PC-3 (cell line): ENCODE measurements around the gene UHRF1. TPM values are rescaled to one million over a fixed set of nuclear protein-coding genes. Genes with fewer than 3 reads are reported as not detected.
"Not testable (repeated sequence)": the region's sequence is repeated elsewhere in the genome, so short reads cannot be mapped to it uniquely, and the experiment has no call there.

Source experiments
- ATAC-seq: fragments of 200-7000 bp; cut with Tn5 transposase; 2 replicates; pipeline ENCODE4 v1.9.1; 2020; ENCODE audit warnings: mild to moderate bottlenecking, moderate library complexity
- BruUV-seq: library from RNA; stranded (reverse); fragments of 400-500 nt; replicated peaks from 2 replicates; lab custom pipeline; 2021; lab: Mats Ljungman, UMichigan
- CTCF ChIA-PET: fragments of 300-600 bp; sonication (Branson Sonifier 250); formaldehyde crosslinking; loops from one replicate; lab custom pipeline; 2022; ENCODE audit warnings: antibody characterized with exemption; lab: Charles Lee
- POLR2A ChIA-PET: fragments of 300-600 bp; sonication (Branson Sonifier 250); formaldehyde crosslinking; loops from one replicate; lab custom pipeline; 2022; ENCODE audit warnings: antibody characterized with exemption; ENCODE audit not compliant: unreplicated experiment; lab: Charles Lee
- DNase-seq: peaks from one replicate; pipeline ENCODE4 v3.0.0-alpha.2; 2015
- H2AFZ ChIP-seq: fragments of 300-600 bp; sonication (generic); 2 replicates; pipeline ENCODE4 v1.6.0; 2016; ENCODE audit warnings: antibody characterized with exemption, low read length
- H3F3A ChIP-seq: fragments of 300-600 bp; sonication (generic); one replicate; pipeline ENCODE4 v1.6.0; 2017; ENCODE audit warnings: antibody characterized with exemption, low read length, control low read depth, mild to moderate bottlenecking; ENCODE audit not compliant: unreplicated experiment
- H3K27ac ChIP-seq: fragments of 300-600 bp; sonication (generic); 2 replicates; pipeline ENCODE4 v1.5.1; 2016; ENCODE audit warnings: mild to moderate bottlenecking, low read length
- H3K27me3 ChIP-seq: fragments of 300-600 bp; sonication (generic); 2 replicates; pipeline ENCODE4 v1.6.1; 2016; ENCODE audit warnings: low read length, mixed read lengths
- H3K36me3 ChIP-seq: fragments of 300-600 bp; sonication (generic); 2 replicates; pipeline ENCODE4 v1.6.1; 2016; ENCODE audit warnings: low read depth, mixed run types, low read length, mixed read lengths
- H3K4me1 ChIP-seq: fragments of 300-600 bp; sonication (generic); 2 replicates; pipeline ENCODE4 v1.5.1; 2016; ENCODE audit warnings: low read length; ENCODE audit not compliant: insufficient read depth
- H3K4me2 ChIP-seq: fragments of 300-600 bp; sonication (generic); 2 replicates; pipeline ENCODE4 v1.6.0; 2016; ENCODE audit warnings: low read length
- H3K4me3 ChIP-seq: fragments of 300-600 bp; sonication (generic); 2 replicates; pipeline ENCODE4 v1.5.1; 2016; ENCODE audit warnings: mild to moderate bottlenecking, low read length, mixed read lengths
- H3K79me2 ChIP-seq: fragments of 300-600 bp; sonication (generic); 2 replicates; pipeline ENCODE4 v1.6.1; 2017; ENCODE audit warnings: low read length, mixed read lengths
- H3K9ac ChIP-seq: fragments of 300-600 bp; sonication (generic); 2 replicates; pipeline ENCODE4 v1.6.0; 2016; ENCODE audit warnings: mild to moderate bottlenecking, low read length
- H3K9me2 ChIP-seq: fragments of 300-600 bp; sonication (generic); replicated peaks from 2 replicates; pipeline ENCODE4 v1.6.1; 2016; ENCODE audit warnings: mixed run types, low read length, mixed read lengths
- H3K9me3 ChIP-seq: fragments of 300-600 bp; sonication (generic); 2 replicates; pipeline ENCODE4 v1.6.1; 2016; ENCODE audit warnings: low read length, mixed read lengths
- H4K20me1 ChIP-seq: fragments of 300-600 bp; sonication (generic); 2 replicates; pipeline ENCODE4 v1.6.1; 2016; ENCODE audit warnings: low read length, mixed read lengths
- EZH2 ChIP-seq: fragments of 300-600 bp; sonication (generic); IDR thresholded peaks from one replicate; pipeline ENCODE4 v1.6.1; 2017; ENCODE audit warnings: antibody characterized with exemption, mild to moderate bottlenecking, low read length; ENCODE audit not compliant: unreplicated experiment
- EZH2phosphoT487 ChIP-seq: fragments of 300-600 bp; sonication (generic); IDR thresholded peaks from 2 replicates; pipeline ENCODE4 v1.6.1; 2018; ENCODE audit warnings: mild to moderate bottlenecking, antibody characterized with exemption, low read length, borderline replicate concordance
- intact Hi-C: fragments of 100-400 bp; cut with micrococcal nuclease; formaldehyde crosslinking; loops from 2 replicates; pipeline ENCODE4 v1.9.0; 2023
- total RNA-seq: library from RNA; depleted of rRNA; stranded (reverse); fragments of >200 nt; gene quantifications from 2 replicates; pipeline ENCODE4 v1.2.3, GENCODE V29; 2014
- TF ChIP-seq, protein P1 (sequence below): fragments of 300-600 bp; sonication (generic); conservative IDR thresholded peaks from 2 replicates; pipeline ENCODE4 v1.5.1; 2017; ENCODE audit warnings: antibody characterized with exemption, low read depth, mild to moderate bottlenecking, low read length

UHRF1 gene
- total RNA-seq, 1 experiment from 2014 or later = 163 TPM

- Histone ChIP-seq H3K4me1 (peaks cover 12% of the 10 kb centered on the region), H3K4me2 (no peak overlapping the region), H3F3A (no peaks in the 10 kb centered on the region), H3K27ac (no peak overlapping the region), H3K9me2 (no peaks in the 10 kb centered on the region), H3K4me3 (no peak overlapping the region), H3K9ac (no peak overlapping the region), H3K79me2 (no peaks in the 10 kb centered on the region), H3K36me3 (no peaks in the 10 kb centered on the region), H3K9me3 (no peaks in the 10 kb centered on the region), H4K20me1 (no peaks in the 10 kb centered on the region), H2AFZ (no peak overlapping the region), H3K27me3 (no peaks in the 10 kb centered on the region)
- ATAC-seq = no peak
- DNase-seq = no peak
- CTCF ChIA-PET = no interaction called here
- no TSS peak for BruUV-seq
- TF ChIP-seq, protein P1, sequence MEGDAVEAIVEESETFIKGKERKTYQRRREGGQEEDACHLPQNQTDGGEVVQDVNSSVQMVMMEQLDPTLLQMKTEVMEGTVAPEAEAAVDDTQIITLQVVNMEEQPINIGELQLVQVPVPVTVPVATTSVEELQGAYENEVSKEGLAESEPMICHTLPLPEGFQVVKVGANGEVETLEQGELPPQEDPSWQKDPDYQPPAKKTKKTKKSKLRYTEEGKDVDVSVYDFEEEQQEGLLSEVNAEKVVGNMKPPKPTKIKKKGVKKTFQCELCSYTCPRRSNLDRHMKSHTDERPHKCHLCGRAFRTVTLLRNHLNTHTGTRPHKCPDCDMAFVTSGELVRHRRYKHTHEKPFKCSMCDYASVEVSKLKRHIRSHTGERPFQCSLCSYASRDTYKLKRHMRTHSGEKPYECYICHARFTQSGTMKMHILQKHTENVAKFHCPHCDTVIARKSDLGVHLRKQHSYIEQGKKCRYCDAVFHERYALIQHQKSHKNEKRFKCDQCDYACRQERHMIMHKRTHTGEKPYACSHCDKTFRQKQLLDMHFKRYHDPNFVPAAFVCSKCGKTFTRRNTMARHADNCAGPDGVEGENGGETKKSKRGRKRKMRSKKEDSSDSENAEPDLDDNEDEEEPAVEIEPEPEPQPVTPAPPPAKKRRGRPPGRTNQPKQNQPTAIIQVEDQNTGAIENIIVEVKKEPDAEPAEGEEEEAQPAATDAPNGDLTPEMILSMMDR = no peak
- TF ChIP-seq EZH2 (no peak), EZH2phosphoT487 (no peak)
- intact Hi-C loops = no loop called here
- POLR2A ChIA-PET = no interaction called here
These were observed 18.2 kb upstream of the UHRF1 start for GRCh38 chr19:4891066-4891465.

DNA sequence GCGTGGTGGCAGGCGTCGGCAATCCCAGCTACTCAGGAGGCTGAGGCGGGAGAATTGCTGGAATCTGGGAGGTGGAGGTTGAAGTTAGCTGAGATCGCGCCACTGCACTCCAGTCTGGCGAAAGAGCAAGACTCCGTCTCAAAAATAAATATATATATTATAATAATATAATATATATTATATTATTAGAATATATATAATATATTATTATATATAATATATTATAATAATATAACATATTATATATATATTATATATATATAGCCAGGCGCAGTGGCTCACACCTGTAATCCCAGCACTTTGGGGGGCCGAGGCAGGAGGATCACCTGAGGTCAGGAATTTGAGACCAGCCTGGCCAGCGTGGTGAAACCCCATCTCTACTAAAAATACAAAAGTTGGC lies 16.3 kb upstream of the UHRF1 start:
- intact Hi-C loops, BruUV-seq, H3F3A ChIP-seq, H4K20me1 ChIP-seq, H2AFZ ChIP-seq, H3K9ac ChIP-seq, H3K9me2 ChIP-seq, DNase-seq, H3K27me3 ChIP-seq, H3K79me2 ChIP-seq, H3K36me3 ChIP-seq, H3K4me2 ChIP-seq, H3K4me3 ChIP-seq, POLR2A ChIA-PET, H3K9me3 ChIP-seq, ATAC-seq, H3K27ac ChIP-seq, CTCF ChIA-PET: not testable (repeated sequence)
- H3K4me1 ChIP-seq = peaks cover 16% of the 10 kb centered on the region

DNA sequence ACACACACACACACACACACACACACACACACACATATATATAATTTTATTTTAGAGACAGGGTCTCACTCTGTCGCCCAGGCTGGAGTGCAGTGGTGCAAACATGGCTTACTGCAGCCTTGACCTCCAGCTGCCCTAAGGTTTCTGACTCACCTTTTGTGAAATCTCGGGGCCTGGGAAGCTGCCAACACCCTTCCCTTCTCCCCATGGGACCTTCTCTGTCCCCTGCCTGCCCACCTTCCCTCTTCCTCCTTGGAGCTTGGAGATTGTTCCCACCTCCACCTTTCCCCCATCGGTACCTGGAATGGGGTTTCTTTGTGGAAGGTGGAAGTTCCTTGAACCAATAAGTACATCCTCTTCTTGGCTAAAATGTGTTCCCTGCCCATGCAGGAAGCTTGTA lies 12.9 kb upstream of the UHRF1 start:
- Histone ChIP-seq H4K20me1 (no peaks in the 10 kb centered on the region), H3K27me3 (no peaks in the 10 kb centered on the region), H3K4me1 (peaks cover 4% of the 10 kb centered on the region; the same call in 1 of the 2 replicates), H3K9me3 (no peaks in the 10 kb centered on the region), H3K27ac (no peak overlapping the region), H3K4me2 (0 out of 2 replicates have a peak overlapping the region, but pooled peaks have one; percentile 22), H3F3A (no peaks in the 10 kb centered on the region), H3K36me3 (no peaks in the 10 kb centered on the region), H3K9me2 (no peaks in the 10 kb centered on the region), H3K79me2 (no peaks in the 10 kb centered on the region), H3K9ac (no peak overlapping the region), H2AFZ (no peak overlapping the region), H3K4me3 (no peak overlapping the region)
- CTCF ChIA-PET = no interaction called here
- no peak for TF ChIP-seq EZH2phosphoT487
- TF ChIP-seq, protein P1 = no peak
- TF ChIP-seq EZH2 = no peak
- ATAC-seq (peak; percentile 35; the same call in 1 of the 2 replicates), DNase-seq (peak; percentile 66)
- POLR2A ChIA-PET = no interaction called here
- no TSS peak for BruUV-seq
- intact Hi-C loops = no loop called here
